Astrocyte of the cerebellum (primary cell): ENCODE data around the gene CENATAC.
"Not testable (repeated sequence)": the region's sequence is repeated elsewhere in the genome, so short reads cannot be mapped to it uniquely, and the experiment has no call there.

Source experiments
- DNase-seq: peaks from one replicate; pipeline ENCODE4 v3.0.0-alpha.2; 2011; ENCODE audit warnings: low read depth
- H3K4me3 ChIP-seq: 2 replicates; pipeline ENCODE4 v1.5.1; 2011; ENCODE audit warnings: mild to moderate bottlenecking, low read depth, low read length, moderate library complexity
- CTCF ChIP-seq: IDR thresholded peaks from 2 replicates; pipeline ENCODE4 v1.5.1; 2012; ENCODE audit warnings: low read length, low read depth, moderate library complexity, mild to moderate bottlenecking; ENCODE audit errors: missing control alignments
- in situ Hi-C: cut with HindIII; loops from 2 replicates; pipeline ENCODE4 v1.10.0; 2017; ENCODE audit warnings: low sequenced_read_pairs

CENATAC gene

GRCh38 chr11:118957968-118958367 is 40.0 kb upstream of the CENATAC start:
- TF ChIP-seq CTCF = no peak

GRCh38 chr11:118958577-118958976 is 39.4 kb upstream of the CENATAC start:
- no peak overlapping the region for H3K4me3 ChIP-seq
- TF ChIP-seq CTCF = no peak
- in situ Hi-C loops = no loop called here
- DNase-seq = no peak

More at GRCh38 chr11:118957968-118958367, 40.0 kb upstream of the CENATAC start:
- no peak for DNase-seq
- in situ Hi-C loops = no loop called here
- H3K4me3 ChIP-seq = no peak overlapping the region

GRCh38 chr11:118961189-118961588 is 36.7 kb upstream of the CENATAC start:
- H3K4me3 ChIP-seq = no peak overlapping the region
- no peak for TF ChIP-seq CTCF
- DNase-seq = no peak
- in situ Hi-C loops = no loop called here

GRCh38 chr11:118961591-118961990 is 36.3 kb upstream of the CENATAC start:
- no peak for TF ChIP-seq CTCF
- in situ Hi-C loops = no loop called here
- H3K4me3 ChIP-seq = no peak overlapping the region
- no peak for DNase-seq

- DNase-seq, H3K4me3 ChIP-seq, in situ Hi-C loops: not testable (repeated sequence)
Observed at GRCh38 chr11:118969508-118969907, 28.4 kb upstream of the CENATAC start.

GRCh38 chr11:118971646-118972045 is 26.3 kb upstream of the CENATAC start, which contains the start of gene FOXR1:
Gene FOXR1, plus strand, starts transcription at chr11:118971761. Its CDS starts 171 bp downstream, at chr11:118971932.
- H3K4me3 ChIP-seq = no peak within 1 kb of the TSS
- TF ChIP-seq CTCF = no peak
- no peak for DNase-seq
- in situ Hi-C loops = no loop called here

- in situ Hi-C loops = no loop called here
Observed at GRCh38 chr11:118973985-118974384, 24.0 kb upstream of the CENATAC start.

More at GRCh38 chr11:118973985-118974384, 24.0 kb upstream of the CENATAC start:
- no peak overlapping the region for H3K4me3 ChIP-seq
- no peak for TF ChIP-seq CTCF
- no peak for DNase-seq
